ENCODE results near the gene SLC7A9.
"Not testable (repeated sequence)": the region's sequence is repeated elsewhere in the genome, so short reads cannot be mapped to it uniquely, and the experiment has no call there.

SLC7A9 gene

GRCh38 chr19:32869369-32869965 lies at the start of gene SLC7A9:
SLC7A9 (minus strand) TSS chr19:32869767; CDS start chr19:32868534, 1,233 bp downstream.
- DNase-seq: no peak

GRCh38 chr19:32919365-32919764 lies 49.8 kb upstream of the SLC7A9 start:
- DNase-seq: no peak

- no peak for DNase-seq
Observed at GRCh38 chr19:32917616-32917996, 48.0 kb upstream of the SLC7A9 start.

DNA sequence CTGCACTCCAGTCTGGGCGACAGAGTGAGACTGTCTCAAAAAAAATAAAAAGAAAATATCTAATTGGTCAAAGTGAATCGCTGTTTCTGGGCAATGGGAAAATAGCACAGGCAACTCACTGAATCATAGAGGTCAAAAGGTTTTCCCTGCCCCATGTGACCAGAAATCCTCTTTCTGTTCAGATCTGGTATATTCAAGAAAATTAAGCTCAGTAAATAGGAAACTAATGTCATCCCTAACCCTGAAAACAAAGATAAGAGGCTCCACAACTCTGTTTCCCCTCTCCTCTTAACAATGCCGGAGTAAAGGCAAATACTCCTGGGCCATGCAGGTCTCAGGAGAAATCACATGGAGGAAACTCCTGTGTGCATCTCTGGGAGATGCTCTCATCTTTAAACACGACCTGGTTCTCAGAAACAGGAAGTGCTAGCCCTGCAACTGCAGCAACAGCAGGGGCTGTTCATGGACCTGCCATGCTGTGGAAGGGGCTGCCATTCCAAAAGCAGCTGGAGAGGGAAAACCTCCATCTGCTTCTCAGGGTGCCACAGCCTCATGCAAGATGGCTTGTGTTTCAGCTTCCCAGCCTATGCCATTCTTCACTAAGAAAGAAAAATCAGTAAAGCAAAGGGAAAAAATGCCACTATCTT lies 47.5 kb upstream of the SLC7A9 start:
- DNase-seq: no peak

GRCh38 chr19:32914879-32915660 lies 45.5 kb upstream of the SLC7A9 start:
- DNase-seq: no peak

DNA sequence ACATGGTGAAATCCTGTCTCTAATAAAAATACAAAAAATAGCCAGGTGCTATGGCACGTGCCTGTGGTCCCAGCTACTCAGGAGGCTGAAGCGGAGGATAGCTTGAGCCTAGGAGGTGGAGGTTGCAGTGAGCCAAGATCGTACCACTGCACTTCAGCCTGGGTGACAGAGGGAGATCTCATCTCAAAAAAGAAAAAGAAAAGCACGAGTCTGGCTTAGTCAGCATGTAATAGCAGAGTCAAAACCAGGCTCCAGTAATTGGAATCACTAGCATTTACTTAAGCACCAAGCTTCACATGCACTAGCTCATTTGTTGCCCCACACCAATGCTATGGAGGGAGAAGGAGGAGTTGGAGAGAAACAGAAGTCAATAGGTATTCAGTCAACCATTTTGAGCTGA lies 41.9 kb upstream of the SLC7A9 start:
- no peak for DNase-seq

DNA sequence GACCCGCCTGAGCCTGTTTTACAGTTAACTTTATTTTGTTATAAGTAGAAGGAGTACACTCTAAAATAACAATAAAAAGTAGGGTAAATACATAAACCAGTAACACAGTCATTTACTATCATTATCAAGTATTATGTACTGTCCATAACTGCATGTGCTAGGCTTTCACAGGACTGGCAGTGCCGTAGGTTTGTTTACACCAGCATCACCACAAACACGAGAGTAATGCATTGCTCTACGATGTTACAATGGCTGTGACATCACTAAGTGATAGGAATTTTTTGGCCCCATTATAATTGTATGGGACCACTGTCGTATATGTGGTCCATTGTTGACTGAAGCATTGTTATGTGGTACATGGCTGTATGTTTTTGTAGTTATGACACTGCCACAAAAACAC lies 41.3 kb upstream of the SLC7A9 start:
- DNase-seq: no peak

GRCh38 chr19:32910094-32910493 lies 40.5 kb upstream of the SLC7A9 start:
- no peak for DNase-seq

- no peak for DNase-seq
Observed at GRCh38 chr19:32909257-32909656, 39.7 kb upstream of the SLC7A9 start.

- no peak for DNase-seq
Observed at GRCh38 chr19:32908641-32909190, 39.1 kb upstream of the SLC7A9 start.

- DNase-seq: no peak
Observed at GRCh38 chr19:32902448-32902847, 32.9 kb upstream of the SLC7A9 start.

DNA sequence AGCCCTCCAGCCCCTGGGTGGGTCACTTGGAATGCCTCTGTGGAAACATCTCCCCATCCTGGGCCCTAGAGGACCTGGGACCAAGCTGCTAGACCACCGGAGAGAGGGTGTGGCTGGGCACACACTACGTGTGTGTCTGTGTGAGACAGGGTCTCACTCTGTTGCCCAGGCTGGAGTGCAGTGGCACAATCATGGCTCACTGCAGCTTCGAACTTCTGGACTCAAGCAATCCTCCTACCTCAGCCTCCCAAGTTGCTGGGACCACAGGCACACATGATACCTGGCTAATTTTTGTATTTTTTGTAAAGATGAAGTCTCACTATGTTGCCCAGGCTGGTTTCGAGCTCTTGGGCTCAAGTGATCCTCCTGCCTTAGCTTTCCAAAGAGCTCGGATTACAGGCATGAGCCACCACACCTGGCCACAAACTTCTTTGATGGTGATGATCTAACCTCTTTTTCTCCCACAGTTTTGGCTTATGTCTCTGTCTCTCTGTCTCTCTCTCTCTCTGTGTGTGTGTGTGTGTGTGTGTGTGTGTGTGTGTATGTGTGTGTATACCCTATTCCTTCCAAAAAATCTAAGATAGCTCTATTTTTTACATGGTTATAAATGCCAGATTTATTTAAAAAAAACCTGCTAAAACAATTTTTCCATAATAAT lies 32.1 kb upstream of the SLC7A9 start:
- no peak for DNase-seq

DNA sequence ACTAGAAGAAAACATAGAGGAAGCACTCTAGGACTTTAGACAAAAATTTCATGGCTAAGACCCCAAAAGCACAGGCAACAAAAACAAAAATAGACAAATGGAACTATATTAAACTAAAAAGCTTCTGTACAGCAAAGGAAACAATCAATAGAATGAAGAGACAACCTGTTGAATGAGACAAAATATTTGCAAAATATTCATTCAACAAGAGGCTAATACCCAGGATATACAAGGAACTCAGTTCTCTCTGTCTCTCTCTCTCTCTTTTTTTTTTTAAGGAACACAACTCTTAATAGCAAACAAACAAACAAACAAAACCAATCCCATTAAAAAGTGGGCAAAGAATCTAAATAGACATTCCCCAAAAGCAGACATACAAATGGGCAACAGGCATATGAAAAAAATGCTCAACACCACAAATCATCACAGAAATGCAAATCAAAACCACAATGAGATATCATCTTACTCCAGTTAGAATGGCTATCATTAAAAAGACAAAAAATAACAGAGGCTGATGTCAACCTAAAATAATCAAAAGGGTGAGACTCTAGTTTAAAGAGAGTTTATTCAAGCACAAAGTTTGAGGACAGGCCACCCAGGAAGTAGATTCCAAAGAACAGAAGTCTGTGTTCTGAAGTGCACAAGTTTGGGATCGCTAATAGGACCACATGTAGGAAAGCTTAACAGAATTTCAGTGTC lies 27.1 kb upstream of the SLC7A9 start:
- DNase-seq: no peak

- no peak for DNase-seq
Observed at GRCh38 chr19:32895384-32895783, 25.8 kb upstream of the SLC7A9 start.

DNA sequence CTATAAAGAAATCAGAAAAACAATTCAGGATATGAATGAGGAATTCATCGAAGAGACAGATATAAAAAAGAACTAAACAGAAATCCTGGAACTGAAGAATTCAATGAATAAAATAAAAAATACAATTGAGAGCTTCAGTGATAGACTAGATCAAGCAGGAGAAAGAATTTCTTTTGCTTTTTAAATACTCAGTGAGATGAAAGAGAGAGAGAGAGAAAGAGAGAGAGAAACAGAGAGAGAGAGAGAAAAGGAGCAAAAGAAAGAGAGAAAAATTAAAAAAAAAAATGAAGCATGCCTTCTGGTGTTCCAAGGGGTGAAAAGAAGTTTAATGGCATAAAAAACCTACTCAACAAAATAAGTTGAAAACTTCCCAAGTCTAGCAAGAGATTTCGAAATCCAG lies 22.0 kb upstream of the SLC7A9 start:
- no peak for DNase-seq

DNA sequence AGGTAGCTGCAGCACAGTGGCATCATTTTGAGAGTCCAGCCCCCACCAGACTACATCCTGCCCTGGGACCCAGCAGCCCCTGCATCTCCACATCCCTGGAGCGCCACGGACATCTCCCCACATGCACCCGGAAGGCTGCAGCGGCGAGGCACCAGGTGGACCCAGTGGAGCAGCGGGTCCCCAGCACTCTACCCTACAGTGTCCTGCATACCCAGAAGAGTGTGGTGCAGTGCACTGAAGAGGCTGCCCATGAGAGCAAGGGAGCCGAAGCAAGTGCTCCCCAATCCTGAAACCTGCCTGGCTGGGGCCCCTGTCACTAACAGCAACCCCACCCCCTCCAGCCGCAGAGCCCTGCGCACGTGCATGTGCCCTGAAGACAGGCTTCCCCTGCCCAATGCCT lies 21.3 kb upstream of the SLC7A9 start:
- no peak for DNase-seq

DNA sequence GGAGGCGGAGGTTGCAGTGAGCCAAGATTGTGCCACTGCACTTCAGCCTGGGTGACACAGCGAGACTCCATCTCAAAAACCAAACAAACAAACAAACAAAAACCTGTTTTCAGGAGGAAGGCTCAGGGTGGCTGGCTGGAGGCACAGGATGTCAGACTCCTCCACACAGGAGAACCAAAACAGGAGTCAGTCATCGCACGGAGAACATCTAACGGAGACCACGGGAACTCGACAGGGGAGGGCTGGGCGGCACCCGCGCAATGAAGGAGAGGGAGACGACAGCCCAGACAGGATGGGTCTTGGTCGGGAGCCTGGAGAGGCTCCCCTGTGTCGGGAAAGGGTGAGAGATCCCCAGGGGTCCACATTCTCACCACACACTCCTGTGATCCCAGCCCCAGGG lies 20.8 kb upstream of the SLC7A9 start:
- DNase-seq: no peak

- DNase-seq: no peak
Observed at GRCh38 chr19:32889137-32889934, 19.8 kb upstream of the SLC7A9 start.

GRCh38 chr19:32887572-32888215 lies 18.1 kb upstream of the SLC7A9 start:
- no peak for DNase-seq

DNA sequence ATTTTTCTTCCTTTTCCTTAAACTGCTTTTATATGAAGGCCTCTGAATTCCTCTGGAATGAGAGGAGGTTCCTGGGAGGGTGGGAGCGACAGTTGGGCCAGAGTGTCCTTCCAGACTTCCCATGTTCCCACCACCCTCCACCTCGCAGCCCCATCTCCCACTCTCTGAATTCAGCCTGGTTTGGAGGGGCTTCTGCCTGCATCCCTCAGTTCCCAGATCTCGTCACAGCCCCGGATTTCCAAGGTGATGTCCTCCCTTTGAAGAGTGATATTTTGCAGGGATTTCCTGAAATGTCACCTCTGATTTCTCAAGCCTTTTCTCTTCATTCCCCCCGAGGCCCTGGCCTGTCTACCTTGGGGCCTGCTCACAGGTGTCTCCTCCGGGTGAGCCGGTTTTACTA lies 16.7 kb upstream of the SLC7A9 start:
- DNase-seq: no peak

GRCh38 chr19:32885255-32885654 lies 15.7 kb upstream of the SLC7A9 start:
- not testable (repeated sequence) for DNase-seq

All from CD4-positive, alpha-beta T cell treated with Interleukin-4 for 4 hours (primary cell).